Measurements from ENCODE around the gene SLC52A3.

DNA sequence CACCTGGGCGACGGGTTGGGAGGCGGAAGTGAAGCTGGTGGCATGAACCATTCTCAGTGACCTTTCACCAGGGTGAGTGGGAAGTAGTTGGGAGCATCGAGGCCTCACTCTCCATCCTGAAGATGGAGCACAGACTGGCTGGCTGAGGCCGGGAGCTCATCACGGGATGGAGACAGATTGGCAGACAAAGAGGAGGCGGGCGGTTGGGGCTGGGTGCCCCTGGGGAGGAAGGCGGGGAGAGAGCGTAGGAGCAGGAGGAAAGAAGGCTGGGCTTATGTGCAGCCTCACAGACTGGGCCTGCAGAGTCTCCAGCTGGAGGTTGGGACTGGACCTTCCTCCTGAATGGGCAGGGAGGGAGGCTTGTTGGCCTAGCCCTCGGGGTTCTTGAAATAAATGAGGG is 48.5 kb downstream of the SLC52A3 start:
- TF ChIP-seq, protein P1, sequence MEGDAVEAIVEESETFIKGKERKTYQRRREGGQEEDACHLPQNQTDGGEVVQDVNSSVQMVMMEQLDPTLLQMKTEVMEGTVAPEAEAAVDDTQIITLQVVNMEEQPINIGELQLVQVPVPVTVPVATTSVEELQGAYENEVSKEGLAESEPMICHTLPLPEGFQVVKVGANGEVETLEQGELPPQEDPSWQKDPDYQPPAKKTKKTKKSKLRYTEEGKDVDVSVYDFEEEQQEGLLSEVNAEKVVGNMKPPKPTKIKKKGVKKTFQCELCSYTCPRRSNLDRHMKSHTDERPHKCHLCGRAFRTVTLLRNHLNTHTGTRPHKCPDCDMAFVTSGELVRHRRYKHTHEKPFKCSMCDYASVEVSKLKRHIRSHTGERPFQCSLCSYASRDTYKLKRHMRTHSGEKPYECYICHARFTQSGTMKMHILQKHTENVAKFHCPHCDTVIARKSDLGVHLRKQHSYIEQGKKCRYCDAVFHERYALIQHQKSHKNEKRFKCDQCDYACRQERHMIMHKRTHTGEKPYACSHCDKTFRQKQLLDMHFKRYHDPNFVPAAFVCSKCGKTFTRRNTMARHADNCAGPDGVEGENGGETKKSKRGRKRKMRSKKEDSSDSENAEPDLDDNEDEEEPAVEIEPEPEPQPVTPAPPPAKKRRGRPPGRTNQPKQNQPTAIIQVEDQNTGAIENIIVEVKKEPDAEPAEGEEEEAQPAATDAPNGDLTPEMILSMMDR (conservative IDR thresholded peaks at IDR 0.05) = no peak
- no peak for TF ChIP-seq ZFX (IDR thresholded peaks at IDR 0.05)
